HEK293 (cell line): ENCODE results near the gene PTPRN.

Experiments
- CTCF ChIA-PET: fragments of 350-600 bp; formaldehyde crosslinking; extraction: SDS; loops from one replicate; lab custom pipeline; 2021; ENCODE audit warnings: antibody characterized with exemption; lab: Yijun Ruan, JAX
- POLR2A ChIA-PET: fragments of 300-600 bp; formaldehyde crosslinking; extraction: SDS; loops from one replicate; lab custom pipeline; 2020; ENCODE audit warnings: antibody characterized with exemption, inconsistent platforms; lab: Yijun Ruan, JAX
- H3K27ac ChIP-seq: fragments of 200-500 bp; sonication (Bioruptor generic); 2 replicates; pipeline ENCODE4 v1.5.1; 2014; ENCODE audit warnings: low read depth, low read length, control low read depth, inconsistent platforms; ENCODE audit errors: extremely low read depth
- H3K36me3 ChIP-seq, 2 experiments: fragments of 200-500 bp in 1 of 2; sonication (Bioruptor generic) in 1 of 2; 1 replicate in 1 of 2; 2 replicates in 1 of 2; pipeline ENCODE4 v1.5.1; 2014 to 2017; ENCODE audit warnings: inconsistent platforms in 2 of 2, low read length in 2 of 2; ENCODE audit not compliant: control insufficient read depth in 2 of 2, insufficient read depth in 1 of 2
- H3K4me1 ChIP-seq: fragments of 200-500 bp; sonication (Bioruptor generic); 2 replicates; pipeline ENCODE4 v1.5.1; 2014; ENCODE audit warnings: mild to moderate bottlenecking, low read length, inconsistent platforms; ENCODE audit not compliant: control insufficient read depth, insufficient read depth
- H3K4me3 ChIP-seq: 2 replicates; pipeline ENCODE4 v1.5.1; 2011; ENCODE audit warnings: low read depth, mild to moderate bottlenecking, control low read depth, low read length, moderate library complexity
- H3K9me3 ChIP-seq: fragments of 200-500 bp; sonication (Bioruptor generic); 2 replicates; pipeline ENCODE4 v1.5.1; 2014; ENCODE audit warnings: low read depth, low read length, inconsistent platforms; ENCODE audit not compliant: control insufficient read depth, insufficient read depth
- CTCF ChIP-seq: fragments of 450-650 bp; formaldehyde crosslinking; IDR thresholded peaks from 2 replicates; pipeline ENCODE4 v1.5.1; 2016; ENCODE audit warnings: missing biosample characterization, missing genetic modification characterization
- EGR2 ChIP-seq: fragments of 450-650 bp; formaldehyde crosslinking; IDR thresholded peaks from 2 replicates; pipeline ENCODE4 v1.5.1; 2016; ENCODE audit warnings: low read depth, missing biosample characterization, missing genetic modification characterization
- HOXD13 ChIP-seq: sonication (generic); formaldehyde crosslinking; IDR thresholded peaks from 2 replicates; pipeline ENCODE4 v1.8.0; 2022; ENCODE audit warnings: missing genetic modification reagents, borderline replicate concordance
- IKZF3 ChIP-seq: fragments of 450-650 bp; IDR thresholded peaks from 2 replicates; pipeline ENCODE4 v1.5.0; 2018; ENCODE audit warnings: missing biosample characterization, mild to moderate bottlenecking, missing genetic modification characterization, moderate library complexity
- SALL2 ChIP-seq: fragments of 450-650 bp; formaldehyde crosslinking; IDR thresholded peaks from 2 replicates; pipeline ENCODE4 v1.5.0; 2017; ENCODE audit warnings: missing biosample characterization, mild to moderate bottlenecking, missing genetic modification characterization, borderline replicate concordance
- SCRT2 ChIP-seq: fragments of 450-650 bp; formaldehyde crosslinking; IDR thresholded peaks from 2 replicates; pipeline ENCODE4 v1.5.1; 2016; ENCODE audit warnings: missing biosample characterization, missing genetic modification characterization
- TCF7L2 ChIP-seq: IDR thresholded peaks from 2 replicates; pipeline ENCODE4 v1.6.1; 2011; ENCODE audit warnings: low read depth, mild to moderate bottlenecking, inconsistent platforms, low read length, moderate library complexity, borderline replicate concordance
- TRIM28 ChIP-seq: IDR thresholded peaks from 2 replicates; pipeline ENCODE4 v1.6.1; 2011; ENCODE audit warnings: low read length, control low read depth, borderline replicate concordance
- ZBTB48 ChIP-seq: fragments of 450-650 bp; formaldehyde crosslinking; IDR thresholded peaks from 2 replicates; pipeline ENCODE4 v1.5.1; 2016; ENCODE audit warnings: missing biosample characterization, missing genetic modification characterization
- ZEB2 ChIP-seq: fragments of 450-650 bp; formaldehyde crosslinking; IDR thresholded peaks from 2 replicates; pipeline ENCODE4 v1.5.1; 2016; ENCODE audit warnings: missing biosample characterization, missing genetic modification characterization
- ZFHX2 ChIP-seq: fragments of 450-650 bp; formaldehyde crosslinking; conservative IDR thresholded peaks from 2 replicates; pipeline ENCODE4 v1.5.1; 2016; ENCODE audit warnings: missing biosample characterization, missing genetic modification characterization
- ZNF132 ChIP-seq: fragments of 450-650 bp; formaldehyde crosslinking; IDR thresholded peaks from 2 replicates; pipeline ENCODE4 v1.5.1; 2017; ENCODE audit warnings: missing biosample characterization, missing genetic modification characterization, borderline replicate concordance
- ZNF146 ChIP-seq: fragments of 450-650 bp; formaldehyde crosslinking; IDR thresholded peaks from 2 replicates; pipeline ENCODE4 v1.5.1; 2016; ENCODE audit warnings: missing biosample characterization, missing genetic modification characterization
- ZNF157 ChIP-seq: fragments of 450-650 bp; formaldehyde crosslinking; IDR thresholded peaks from 2 replicates; pipeline ENCODE4 v1.5.1; 2016; ENCODE audit warnings: missing biosample characterization, missing genetic modification characterization
- ZNF16 ChIP-seq: fragments of 450-650 bp; formaldehyde crosslinking; IDR thresholded peaks from 2 replicates; pipeline ENCODE4 v1.5.1; 2016; ENCODE audit warnings: low read depth, missing biosample characterization, missing genetic modification characterization
- ZNF24 ChIP-seq: fragments of 450-650 bp; formaldehyde crosslinking; IDR thresholded peaks from 2 replicates; pipeline ENCODE4 v1.5.1; 2016; ENCODE audit warnings: missing biosample characterization, missing genetic modification characterization
- ZNF324 ChIP-seq: fragments of 450-650 bp; formaldehyde crosslinking; IDR thresholded peaks from 2 replicates; pipeline ENCODE4 v1.5.1; 2016; ENCODE audit warnings: missing biosample characterization, missing genetic modification characterization
- ZNF354C ChIP-seq: fragments of 450-650 bp; formaldehyde crosslinking; IDR thresholded peaks from 2 replicates; pipeline ENCODE4 v1.5.1; 2016; ENCODE audit warnings: missing biosample characterization, missing genetic modification characterization, low read depth, borderline replicate concordance
- ZNF391 ChIP-seq: fragments of 450-650 bp; formaldehyde crosslinking; IDR thresholded peaks from 2 replicates; pipeline ENCODE4 v1.5.1; 2016; ENCODE audit warnings: low read depth, missing biosample characterization, missing genetic modification characterization, borderline replicate concordance
- ZNF416 ChIP-seq: fragments of 450-650 bp; formaldehyde crosslinking; IDR thresholded peaks from 2 replicates; pipeline ENCODE4 v1.5.1; 2016; ENCODE audit warnings: missing biosample characterization, missing genetic modification characterization
- ZNF433 ChIP-seq: fragments of 450-650 bp; formaldehyde crosslinking; IDR thresholded peaks from 2 replicates; pipeline ENCODE4 v1.5.1; 2016; ENCODE audit warnings: missing biosample characterization, missing genetic modification characterization, low read depth
- ZNF513 ChIP-seq: fragments of 450-650 bp; IDR thresholded peaks from 2 replicates; pipeline ENCODE4 v1.5.1; 2018; ENCODE audit warnings: missing biosample characterization, missing genetic modification characterization
- ZNF585B ChIP-seq: fragments of 450-650 bp; formaldehyde crosslinking; IDR thresholded peaks from 2 replicates; pipeline ENCODE4 v1.5.1; 2016; ENCODE audit warnings: missing biosample characterization, missing genetic modification characterization
- ZNF596 ChIP-seq: fragments of 450-650 bp; IDR thresholded peaks from 2 replicates; pipeline ENCODE4 v1.5.0; 2018; ENCODE audit warnings: missing biosample characterization, mild to moderate bottlenecking, missing genetic modification characterization, moderate library complexity
- ZNF610 ChIP-seq: fragments of 450-650 bp; formaldehyde crosslinking; IDR thresholded peaks from 2 replicates; pipeline ENCODE4 v1.5.1; 2016; ENCODE audit warnings: missing biosample characterization, missing genetic modification characterization, borderline replicate concordance
- ZNF654 ChIP-seq: fragments of 450-650 bp; formaldehyde crosslinking; IDR thresholded peaks from 2 replicates; pipeline ENCODE4 v1.5.1; 2016; ENCODE audit warnings: low read depth, missing biosample characterization, missing genetic modification characterization
- ZNF670 ChIP-seq: fragments of 450-650 bp; formaldehyde crosslinking; IDR thresholded peaks from 2 replicates; pipeline ENCODE4 v1.5.1; 2016; ENCODE audit warnings: missing biosample characterization, missing genetic modification characterization, low read depth
- ZNF677 ChIP-seq: fragments of 450-650 bp; IDR thresholded peaks from 2 replicates; pipeline ENCODE4 v1.5.0; 2018; ENCODE audit warnings: missing biosample characterization, mild to moderate bottlenecking, missing genetic modification characterization, moderate library complexity
- ZNF785 ChIP-seq: fragments of 450-650 bp; formaldehyde crosslinking; IDR thresholded peaks from 2 replicates; pipeline ENCODE4 v1.5.1; 2016; ENCODE audit warnings: missing biosample characterization, missing genetic modification characterization
- ZSCAN23 ChIP-seq: fragments of 450-650 bp; formaldehyde crosslinking; IDR thresholded peaks from 2 replicates; pipeline ENCODE4 v1.5.1; 2016; ENCODE audit warnings: missing biosample characterization, missing genetic modification characterization
- TF ChIP-seq, protein P1 (sequence below): fragments of 450-650 bp; formaldehyde crosslinking; optimal IDR thresholded peaks from 2 replicates; pipeline ENCODE3; 2016; ENCODE audit warnings: missing biosample characterization, mild to moderate bottlenecking, missing genetic modification characterization

Gene PTPRN

DNA sequence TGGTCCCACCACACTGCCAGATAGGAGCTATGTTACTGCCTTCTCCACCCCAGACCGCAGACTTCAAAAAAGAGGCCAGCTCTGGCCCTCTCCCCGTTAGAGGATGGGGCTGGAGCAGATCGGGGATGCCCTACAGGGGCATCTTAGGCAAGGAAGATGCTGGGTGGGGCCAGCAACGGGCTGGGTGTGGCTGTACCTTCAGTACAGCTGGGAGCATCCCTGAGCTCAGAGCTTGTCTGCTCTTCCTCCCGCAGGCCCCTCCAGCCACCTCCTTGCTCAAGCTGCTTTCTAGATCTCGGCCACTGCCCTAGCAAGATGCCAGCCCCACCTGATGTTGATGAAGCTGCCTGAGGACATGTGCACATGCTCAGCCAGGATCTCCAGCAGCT is 9.8 kb downstream of the PTPRN start (continued):
- no peak for TF ChIP-seq ZNF513
- no peak for TF ChIP-seq ZNF354C
- no peak for TF ChIP-seq ZNF146

DNA sequence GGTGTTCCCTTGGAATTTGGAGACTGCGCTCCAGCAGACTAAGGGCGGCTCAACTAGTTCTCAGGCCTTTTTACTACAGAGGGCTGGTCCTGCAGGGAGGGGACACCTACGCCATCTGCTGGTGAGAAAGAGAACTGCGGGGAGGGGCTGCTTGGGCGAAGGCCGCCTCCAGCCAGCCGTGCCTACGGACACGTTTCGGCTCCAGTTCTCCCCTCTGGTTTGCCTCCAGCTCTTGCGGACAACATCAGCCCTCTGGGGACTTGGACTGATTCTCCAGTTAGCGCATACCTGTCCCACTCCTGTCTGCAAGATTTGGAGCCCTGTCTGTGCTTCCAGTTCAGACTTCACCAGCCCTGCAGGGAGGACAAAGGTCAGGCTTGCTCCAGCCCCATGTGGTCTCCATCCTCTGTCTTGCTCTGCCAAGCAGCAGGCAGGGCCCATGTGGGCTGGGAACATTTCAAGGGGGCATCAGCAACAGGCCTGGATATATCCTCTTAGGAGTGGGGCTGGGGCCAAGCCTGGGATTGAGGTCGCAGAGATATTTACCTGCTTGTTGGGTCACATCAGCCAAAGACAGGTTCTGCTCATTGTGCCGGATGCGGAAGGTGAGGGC is 10.3 kb downstream of the PTPRN start:
- POLR2A ChIA-PET: interaction anchor here (1.4 kb wide), 1 partner anchor 20 kb away, joined by 9 read pairs; the partner anchor contains the start of gene DNAJB2
- no peak overlapping the region for H3K4me3 ChIP-seq

GRCh38 chr2:219297766-219298456 is 11.3 kb downstream of the PTPRN start:
- ChIA-PET POLR2A (interaction anchor here (0.5 kb wide), 1 partner anchor 45 kb away, joined by 3 read pairs; no protein-coding TSS in a partner anchor), CTCF (interaction anchor here (0.6 to 11.6 kb wide), 16 partner anchors 19 to 691 kb away, joined by 3 to 297 read pairs (median 4); partner anchors contain the start of genes ANKZF1, ATG9A, CNPPD1 and DNAJB2)

More for the DNA sequence above, 10.3 kb downstream of the PTPRN start:
- CTCF ChIA-PET: interaction anchor here (0.6 to 11.6 kb wide), 28 partner anchors 10 to 633 kb away, joined by 3 to 297 read pairs (median 4); partner anchors contain the start of genes ANKZF1, ATG9A, CNPPD1 and DNAJB2
- no peaks in the 10 kb centered on the region; the same call in 1 of the 2 replicates for H3K4me1 ChIP-seq
- no peaks in the 10 kb centered on the region for H3K36me3 ChIP-seq
- no peaks in the 10 kb centered on the region for H3K9me3 ChIP-seq
- no peak overlapping the region for H3K27ac ChIP-seq
- no peak for TF ChIP-seq ZNF391
- no peak for TF ChIP-seq ZNF785
- TF ChIP-seq ZNF670 (tag by site-specific recombination): no peak
- TF ChIP-seq HOXD13: no peak
- no peak for TF ChIP-seq ZNF433
- TF ChIP-seq ZEB2 (tag by site-specific recombination): 0 out of 2 replicates have a peak, but pooled peaks have one; percentile 2
- 0 out of 2 replicates have a peak, but pooled peaks have one; percentile 24 for TF ChIP-seq ZBTB48 (tag by site-specific recombination)
- no peak for TF ChIP-seq ZNF677 (tag by site-specific recombination)
- TF ChIP-seq ZNF654 (tag by site-specific recombination): peak; percentile 54
- no peak for TF ChIP-seq ZNF24 (tag by site-specific recombination)
- no peak for TF ChIP-seq ZNF16 (tag by site-specific recombination)
- TF ChIP-seq ZNF585B (tag by site-specific recombination): no peak
- TF ChIP-seq ZFHX2: 0 out of 2 replicates have a peak, but pooled peaks have one; percentile 19
- TF ChIP-seq SALL2 (tag by site-specific recombination): no peak
- TF ChIP-seq TCF7L2: no peak
- no peak for TF ChIP-seq ZSCAN23 (tag by site-specific recombination)
- peak; percentile 76 for TF ChIP-seq CTCF
- TF ChIP-seq IKZF3: no peak
- peak; percentile 60; the same call in 1 of the 2 replicates for TF ChIP-seq SCRT2 (tag by site-specific recombination)
- no peak for TF ChIP-seq ZNF324 (tag by site-specific recombination)
- no peak for TF ChIP-seq ZNF157 (tag by site-specific recombination)
- TF ChIP-seq, protein P1, sequence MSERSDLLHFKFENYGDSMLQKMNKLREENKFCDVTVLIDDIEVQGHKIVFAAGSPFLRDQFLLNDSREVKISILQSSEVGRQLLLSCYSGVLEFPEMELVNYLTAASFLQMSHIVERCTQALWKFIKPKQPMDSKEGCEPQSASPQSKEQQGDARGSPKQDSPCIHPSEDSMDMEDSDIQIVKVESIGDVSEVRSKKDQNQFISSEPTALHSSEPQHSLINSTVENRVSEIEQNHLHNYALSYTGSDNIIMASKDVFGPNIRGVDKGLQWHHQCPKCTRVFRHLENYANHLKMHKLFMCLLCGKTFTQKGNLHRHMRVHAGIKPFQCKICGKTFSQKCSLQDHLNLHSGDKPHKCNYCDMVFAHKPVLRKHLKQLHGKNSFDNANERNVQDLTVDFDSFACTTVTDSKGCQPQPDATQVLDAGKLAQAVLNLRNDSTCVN (tag by site-specific recombination): no peak
- 0 out of 2 replicates have a peak, but pooled peaks have one; percentile 16 for TF ChIP-seq EGR2 (tag by site-specific recombination)
- no peak for TF ChIP-seq ZNF146

More at GRCh38 chr2:219297766-219298456, 11.3 kb downstream of the PTPRN start:
- H3K36me3 ChIP-seq: no peaks in the 10 kb centered on the region
- H3K27ac ChIP-seq: no peak overlapping the region
- no peak for TF ChIP-seq ZNF596
- TF ChIP-seq ZNF354C: no peak
- TF ChIP-seq ZNF132: no peak
- no peak for TF ChIP-seq TRIM28
- no peak for TF ChIP-seq ZNF610 (tag by site-specific recombination)
- TF ChIP-seq ZNF416: no peak
- H3K4me3 ChIP-seq: no peak overlapping the region
- no peaks in the 10 kb centered on the region; the same call in 1 of the 2 replicates for H3K4me1 ChIP-seq
- no peaks in the 10 kb centered on the region for H3K9me3 ChIP-seq
